Ishikawa (cell line): ENCODE data around the gene LSM3.

ENCODE experiments used
- CEBPB ChIP-seq: IDR thresholded peaks from 2 replicates; pipeline ENCODE4 v1.6.1; 2012
- CREB1 ChIP-seq: IDR thresholded peaks from 2 replicates; pipeline ENCODE4 v1.6.1; 2012; ENCODE audit warnings: low read depth
- EGR1 ChIP-seq: IDR thresholded peaks from 2 replicates; pipeline ENCODE4 v1.6.1; 2012
- EP300 ChIP-seq: IDR thresholded peaks from 2 replicates; pipeline ENCODE4 v1.6.1; 2012; ENCODE audit warnings: borderline replicate concordance
- FOXM1 ChIP-seq: IDR thresholded peaks from 2 replicates; pipeline ENCODE4 v1.6.1; 2012; ENCODE audit warnings: low read depth, borderline replicate concordance
- RAD21 ChIP-seq: IDR thresholded peaks from 2 replicates; pipeline ENCODE4 v1.6.1; 2012; ENCODE audit warnings: low read depth
- TAF1 ChIP-seq: IDR thresholded peaks from 2 replicates; pipeline ENCODE4 v1.6.1; 2012; ENCODE audit warnings: low read depth, mild to moderate bottlenecking
- TCF12 ChIP-seq: IDR thresholded peaks from 2 replicates; pipeline ENCODE4 v1.6.1; 2012; ENCODE audit warnings: low read depth
- USF1 ChIP-seq: IDR thresholded peaks from 2 replicates; pipeline ENCODE4 v1.6.1; 2012
- TF ChIP-seq, protein P1 (sequence below): IDR thresholded peaks from 2 replicates; pipeline ENCODE4 v1.6.1; 2012; ENCODE audit warnings: low read depth, mild to moderate bottlenecking

DNA sequence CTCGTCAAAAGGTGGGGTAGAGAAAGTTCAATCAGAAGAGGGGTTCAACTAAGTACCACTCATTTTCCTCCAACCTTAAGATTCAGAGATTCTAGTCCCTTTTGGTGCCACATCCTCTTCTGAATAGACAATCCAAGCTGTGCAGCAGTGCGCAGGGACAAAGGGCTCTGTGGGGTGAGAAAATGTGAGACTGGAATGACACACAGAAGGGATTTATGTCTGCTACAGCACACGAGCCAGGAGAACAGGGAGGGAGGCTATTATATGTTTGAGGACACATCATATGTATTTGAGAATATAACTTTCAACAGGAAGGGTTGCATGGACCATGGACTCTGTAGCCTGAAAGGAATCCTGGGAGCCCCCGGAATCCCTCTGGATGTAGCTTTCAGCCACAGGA is 33.0 kb downstream of the LSM3 start:
- TF ChIP-seq TAF1 (no peak), RAD21 (no peak), EP300 (no peak), TCF12 (no peak), EGR1 (no peak), CREB1 (no peak), CEBPB (no peak), USF1 (no peak), FOXM1 (no peak)
- TF ChIP-seq, protein P1, sequence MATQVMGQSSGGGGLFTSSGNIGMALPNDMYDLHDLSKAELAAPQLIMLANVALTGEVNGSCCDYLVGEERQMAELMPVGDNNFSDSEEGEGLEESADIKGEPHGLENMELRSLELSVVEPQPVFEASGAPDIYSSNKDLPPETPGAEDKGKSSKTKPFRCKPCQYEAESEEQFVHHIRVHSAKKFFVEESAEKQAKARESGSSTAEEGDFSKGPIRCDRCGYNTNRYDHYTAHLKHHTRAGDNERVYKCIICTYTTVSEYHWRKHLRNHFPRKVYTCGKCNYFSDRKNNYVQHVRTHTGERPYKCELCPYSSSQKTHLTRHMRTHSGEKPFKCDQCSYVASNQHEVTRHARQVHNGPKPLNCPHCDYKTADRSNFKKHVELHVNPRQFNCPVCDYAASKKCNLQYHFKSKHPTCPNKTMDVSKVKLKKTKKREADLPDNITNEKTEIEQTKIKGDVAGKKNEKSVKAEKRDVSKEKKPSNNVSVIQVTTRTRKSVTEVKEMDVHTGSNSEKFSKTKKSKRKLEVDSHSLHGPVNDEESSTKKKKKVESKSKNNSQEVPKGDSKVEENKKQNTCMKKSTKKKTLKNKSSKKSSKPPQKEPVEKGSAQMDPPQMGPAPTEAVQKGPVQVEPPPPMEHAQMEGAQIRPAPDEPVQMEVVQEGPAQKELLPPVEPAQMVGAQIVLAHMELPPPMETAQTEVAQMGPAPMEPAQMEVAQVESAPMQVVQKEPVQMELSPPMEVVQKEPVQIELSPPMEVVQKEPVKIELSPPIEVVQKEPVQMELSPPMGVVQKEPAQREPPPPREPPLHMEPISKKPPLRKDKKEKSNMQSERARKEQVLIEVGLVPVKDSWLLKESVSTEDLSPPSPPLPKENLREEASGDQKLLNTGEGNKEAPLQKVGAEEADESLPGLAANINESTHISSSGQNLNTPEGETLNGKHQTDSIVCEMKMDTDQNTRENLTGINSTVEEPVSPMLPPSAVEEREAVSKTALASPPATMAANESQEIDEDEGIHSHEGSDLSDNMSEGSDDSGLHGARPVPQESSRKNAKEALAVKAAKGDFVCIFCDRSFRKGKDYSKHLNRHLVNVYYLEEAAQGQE, result no peak
